CD4-positive, alpha-beta memory T cell (primary cell): ENCODE data around the gene FOXN3. TPM values are rescaled to one million over a fixed set of nuclear protein-coding genes. Genes with fewer than 3 reads are reported as not detected.

Experiments used
- CTCF ChIA-PET: fragments of 350-600 bp; sonication (Branson Sonifier 250); formaldehyde crosslinking; loops from one replicate; lab custom pipeline; 2021; ENCODE audit warnings: inconsistent platforms; ENCODE audit not compliant: partially characterized antibody; lab: Charles Lee
- POLR2A ChIA-PET: fragments of 350-600 bp; sonication (Branson Sonifier 250); formaldehyde crosslinking; loops from one replicate; lab custom pipeline; 2021; ENCODE audit not compliant: partially characterized antibody; lab: Charles Lee
- DNase-seq, 5 donors: peaks; one replicate each; pipeline versions ENCODE4 v3.0.0 to v3.0.0-alpha.2; 2020 to 2022; ENCODE audit warnings: mixed read lengths in 1 of 5
- H3K27ac ChIP-seq: one replicate; pipeline ENCODE4 v1.7.0; 2013; ENCODE audit warnings: low read depth, low read length
- H3K27me3 ChIP-seq: 2 replicates; pipeline ENCODE4 v1.7.0; 2013; ENCODE audit warnings: mild to moderate bottlenecking, low read length, moderate library complexity; ENCODE audit not compliant: insufficient read depth
- H3K36me3 ChIP-seq: 2 replicates; pipeline ENCODE4 v1.7.0; 2013; ENCODE audit warnings: mild to moderate bottlenecking, low read length, moderate library complexity; ENCODE audit not compliant: insufficient read depth
- H3K4me1 ChIP-seq: 2 replicates; pipeline ENCODE4 v1.7.0; 2013; ENCODE audit warnings: mild to moderate bottlenecking, low read length, moderate library complexity; ENCODE audit not compliant: insufficient read depth
- H3K4me3 ChIP-seq, 2 donors: one replicate each; pipeline ENCODE4 v1.7.0; 2013; ENCODE audit warnings: low read length in 2 of 2, mild to moderate bottlenecking in 1 of 2
- H3K9me3 ChIP-seq, 2 donors: one replicate each; pipeline ENCODE4 v1.7.0; 2013; ENCODE audit warnings: low read length in 2 of 2, control low read depth in 1 of 2; ENCODE audit not compliant: control insufficient read depth in 1 of 2
- H3K27ac Mint-ChIP-seq, 7 donors: one replicate each; pipeline ENCODE4 v1.8.0; 2020 to 2021; ENCODE audit warnings: mixed read lengths in 7 of 7, mild to moderate bottlenecking in 6 of 7, inconsistent platforms in 3 of 7, moderate library complexity in 3 of 7
- H3K27me3 Mint-ChIP-seq, 2 donors: one replicate each; pipeline ENCODE4 v1.8.0; 2020 to 2021; ENCODE audit warnings: mixed read lengths in 2 of 2
- H3K36me3 Mint-ChIP-seq, 2 donors: one replicate each; pipeline ENCODE4 v1.8.0; 2020 to 2021; ENCODE audit warnings: mixed read lengths in 2 of 2, inconsistent platforms in 1 of 2, mild to moderate bottlenecking in 1 of 2
- H3K4me1 Mint-ChIP-seq, 4 donors: one replicate each; pipeline ENCODE4 v1.8.0; 2020 to 2021; ENCODE audit warnings: mixed read lengths in 4 of 4, mild to moderate bottlenecking in 1 of 4
- H3K4me3 Mint-ChIP-seq, 8 donors: one replicate each; pipeline ENCODE4 v1.8.0; 2020 to 2021; ENCODE audit warnings: mixed read lengths in 8 of 8, mild to moderate bottlenecking in 7 of 8, moderate library complexity in 6 of 8, inconsistent platforms in 3 of 8
- H3K9me3 Mint-ChIP-seq, 8 donors: one replicate each; pipeline ENCODE4 v1.8.0; 2020 to 2021; ENCODE audit warnings: mixed read lengths in 8 of 8, mild to moderate bottlenecking in 5 of 8, inconsistent platforms in 3 of 8, moderate library complexity in 1 of 8
- intact Hi-C: fragments of 100-400 bp; cut with micrococcal nuclease; formaldehyde crosslinking; loops from one replicate; pipeline ENCODE4 v1.15.1; 2023
- polyA plus RNA-seq, 2 donors: library from polyadenylated mRNA; unstranded; fragments of 300-500 nt; fragmentation: Illumina TruSeq; gene quantifications; one replicate each; pipeline ENCODE4 v1.2.3, GENCODE V29; 2021
- total RNA-seq, 2 experiments: library from RNA; stranded (reverse); gene quantifications; one replicate each; pipeline ENCODE4 v1.2.3, GENCODE V29; 2021

Gene FOXN3
- total and polyA plus RNA-seq, 4 experiments from 2014 or later: 92.6 to 111 (median 106) TPM

DNA sequence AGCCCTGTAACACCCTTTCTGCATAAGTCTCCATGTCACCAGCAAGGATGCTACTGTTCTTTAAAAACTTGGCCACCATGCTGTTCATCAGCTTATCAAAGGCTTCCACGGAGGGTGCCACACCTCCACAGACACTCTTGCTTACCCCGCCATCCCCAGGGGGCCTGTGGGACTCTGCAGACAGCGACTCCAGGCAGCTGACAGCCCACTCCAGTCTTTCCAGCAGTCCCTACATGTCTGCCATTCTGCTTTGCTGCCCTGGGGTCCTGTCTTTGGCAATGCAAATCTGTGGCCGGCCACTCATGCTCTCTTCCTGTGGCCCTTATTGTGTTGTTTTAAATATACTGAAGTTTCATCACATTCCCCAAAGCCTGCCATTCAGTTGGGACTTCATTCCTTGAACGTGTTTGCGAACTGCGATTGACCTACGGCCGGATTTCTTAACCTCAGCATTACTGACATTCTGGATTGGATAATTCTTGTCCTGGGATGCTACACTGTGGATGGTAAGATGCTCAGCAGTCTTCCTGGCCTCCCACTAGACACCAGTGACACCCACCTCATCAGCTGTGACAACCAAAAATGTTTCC, 125.6 kb downstream of the FOXN3 start:
- intact Hi-C loops: no loop called here
- no peak overlapping the region for H3K4me3 Mint-ChIP-seq

DNA sequence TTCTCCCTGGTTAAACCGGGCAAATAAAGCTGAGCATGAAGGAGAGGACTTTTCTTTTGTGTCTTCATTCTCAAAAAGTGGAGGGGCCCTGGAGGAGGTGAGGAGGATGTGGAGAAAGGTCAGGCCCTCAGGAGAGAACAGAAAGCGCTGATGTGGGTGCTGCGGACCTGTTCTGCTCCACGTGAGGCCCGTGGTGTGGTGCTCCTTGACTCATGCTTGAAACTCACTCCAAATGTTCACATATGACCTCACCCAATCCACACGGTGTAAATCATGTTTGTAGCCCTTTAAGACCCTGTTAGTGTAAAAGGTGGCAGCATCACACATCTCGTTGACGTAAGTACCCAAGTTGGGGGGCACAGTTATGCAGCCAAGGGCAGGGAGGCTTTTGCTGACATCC, 126.2 kb downstream of the FOXN3 start:
- Histone ChIP-seq H3K36me3 (no peaks in the 10 kb centered on the region), H3K27me3 (no peaks in the 10 kb centered on the region), H3K4me3 (no peak overlapping the region)

More for the DNA sequence above, 125.6 kb downstream of the FOXN3 start:
- ChIA-PET CTCF (no interaction called here), POLR2A (no interaction called here)
- Histone ChIP-seq H3K4me3 (no peak overlapping the region), H3K9me3 (no peaks in the 10 kb centered on the region), H3K4me1 (no peaks in the 10 kb centered on the region), H3K27me3 (no peaks in the 10 kb centered on the region), H3K27ac (no peak overlapping the region), H3K36me3 (no peaks in the 10 kb centered on the region)
- Mint-ChIP-seq H3K9me3 (no peaks in the 10 kb centered on the region), H3K36me3 (peaks cover 25 to 51% of the 10 kb centered on the region in 2 donors), H3K4me1 (peaks cover 10 to 50% (median 34%) of the 10 kb centered on the region in 4 donors), H3K27me3 (no peaks in the 10 kb centered on the region), H3K27ac (no peak overlapping the region)
- DNase-seq: no peak

DNA sequence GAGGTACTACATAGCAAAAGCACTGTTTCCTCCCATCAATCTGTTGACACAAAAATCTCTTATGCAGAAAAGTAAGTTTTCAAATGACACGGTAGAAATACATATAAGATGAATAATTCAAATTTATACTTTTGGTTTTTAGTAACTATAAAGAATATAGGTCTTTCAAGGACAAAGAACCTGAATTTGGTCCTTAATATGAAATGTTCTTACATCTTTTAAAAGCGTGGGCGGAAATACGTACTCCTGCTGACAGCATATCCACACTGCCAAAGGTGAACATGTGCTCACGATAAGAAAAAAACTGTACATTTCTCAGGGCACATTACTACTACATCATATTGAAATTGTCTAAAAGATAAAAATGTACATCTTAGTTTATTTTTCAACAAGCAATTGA, 127.6 kb downstream of the FOXN3 start:
- no peak overlapping the region for H3K27ac ChIP-seq
- H3K4me1 Mint-ChIP-seq: peaks cover 11 to 58% (median 34%) of the 10 kb centered on the region in 4 donors
- no peak overlapping the region for H3K4me3 Mint-ChIP-seq
- H3K4me1 ChIP-seq: no peaks in the 10 kb centered on the region
- no peaks in the 10 kb centered on the region for H3K9me3 Mint-ChIP-seq
- peak overlapping the region in 1 of 7 donors; percentile 46 for H3K27ac Mint-ChIP-seq
- H3K9me3 ChIP-seq: no peaks in the 10 kb centered on the region
- no peaks in the 10 kb centered on the region for H3K27me3 Mint-ChIP-seq
- no peak for DNase-seq
- H3K27me3 ChIP-seq: no peaks in the 10 kb centered on the region
- no peaks in the 10 kb centered on the region for H3K36me3 ChIP-seq
- intact Hi-C loops: no loop called here
- peaks cover 20 to 46% of the 10 kb centered on the region in 2 donors for H3K36me3 Mint-ChIP-seq
- no peak overlapping the region for H3K4me3 ChIP-seq
- POLR2A ChIA-PET: no interaction called here
- CTCF ChIA-PET: no interaction called here

More for the DNA sequence above, 126.2 kb downstream of the FOXN3 start:
- Histone ChIP-seq H3K4me1 (no peaks in the 10 kb centered on the region), H3K9me3 (no peaks in the 10 kb centered on the region), H3K27ac (no peak overlapping the region)
- Mint-ChIP-seq H3K4me1 (peaks cover 10 to 54% (median 35%) of the 10 kb centered on the region in 4 donors), H3K9me3 (no peaks in the 10 kb centered on the region), H3K4me3 (no peak overlapping the region), H3K36me3 (peaks cover 25 to 51% of the 10 kb centered on the region in 2 donors), H3K27me3 (no peaks in the 10 kb centered on the region), H3K27ac (no peak overlapping the region)
- intact Hi-C loops: no loop called here
- DNase-seq: no peak
- POLR2A ChIA-PET: no interaction called here
- CTCF ChIA-PET: no interaction called here

DNA sequence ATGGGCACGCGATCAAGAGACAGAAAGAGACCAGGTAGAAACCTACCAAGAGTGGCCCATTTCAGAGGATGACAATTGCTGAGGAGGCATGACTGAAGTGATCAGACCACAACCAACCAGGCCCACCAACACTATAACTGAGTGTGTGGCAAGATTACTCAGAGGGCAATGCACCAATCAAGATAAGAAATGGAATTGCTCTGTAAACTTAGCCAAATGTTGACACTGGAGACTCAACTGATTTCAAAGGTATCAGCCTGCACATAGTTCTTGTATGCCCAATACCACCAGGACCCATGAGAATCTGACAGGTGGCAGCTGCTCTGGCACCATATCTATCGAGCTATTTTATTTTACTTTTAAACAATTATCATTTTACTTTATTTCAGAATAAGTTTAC, 128.9 kb downstream of the FOXN3 start:
- Histone ChIP-seq H3K27ac (no peak overlapping the region), H3K4me1 (peaks cover 13% of the 10 kb centered on the region), H3K4me3 (no peak overlapping the region), H3K9me3 (no peaks in the 10 kb centered on the region), H3K27me3 (no peaks in the 10 kb centered on the region), H3K36me3 (no peaks in the 10 kb centered on the region)
- intact Hi-C loops: no loop called here
- POLR2A ChIA-PET: no interaction called here
- peaks cover 19 to 59% (median 33%) of the 10 kb centered on the region in 4 donors for H3K4me1 Mint-ChIP-seq
- no peak overlapping the region for H3K4me3 Mint-ChIP-seq
- DNase-seq: no peak
- H3K36me3 Mint-ChIP-seq: peaks cover 15 to 41% of the 10 kb centered on the region in 2 donors
- H3K27ac Mint-ChIP-seq: no peak overlapping the region
- CTCF ChIA-PET: no interaction called here
- no peaks in the 10 kb centered on the region for H3K9me3 Mint-ChIP-seq
- H3K27me3 Mint-ChIP-seq: no peaks in the 10 kb centered on the region

DNA sequence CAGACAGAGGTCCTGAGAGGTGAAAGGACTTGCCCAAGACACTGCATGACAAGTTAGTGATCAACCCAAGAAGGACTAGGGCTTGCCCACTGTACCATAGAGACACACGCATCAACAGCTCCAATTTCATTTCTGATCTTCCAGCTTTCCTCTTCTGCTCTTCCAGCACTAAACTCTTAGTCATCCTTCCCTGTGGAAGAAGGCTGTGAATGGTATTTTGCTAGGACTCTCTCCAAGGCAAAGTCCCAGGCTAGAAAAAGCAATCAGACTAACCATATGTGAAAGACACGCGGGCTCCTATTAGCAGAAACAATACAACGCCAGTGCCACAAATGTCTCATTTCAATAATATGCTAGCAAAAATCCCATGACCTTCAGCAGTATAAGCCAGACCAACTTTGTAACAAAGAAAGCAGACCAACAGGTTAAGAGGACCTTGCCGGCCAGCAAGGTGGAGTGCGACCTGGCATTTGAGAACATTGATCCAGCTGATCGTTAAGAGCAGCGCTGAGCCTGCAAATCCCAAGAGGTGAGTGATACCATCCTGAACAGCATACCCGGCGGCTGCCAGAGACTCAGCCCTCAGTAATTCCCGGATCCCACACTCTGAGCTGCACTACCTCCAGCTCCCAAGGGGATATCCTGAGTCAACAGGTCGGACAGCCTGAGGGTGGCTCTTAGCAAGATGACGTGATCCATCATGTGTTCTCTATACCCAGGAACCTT, 132.5 kb downstream of the FOXN3 start:
- H3K36me3 ChIP-seq: peaks cover 4% of the 10 kb centered on the region
- H3K4me3 ChIP-seq: no peak overlapping the region
- H3K9me3 Mint-ChIP-seq: no peaks in the 10 kb centered on the region
- no peaks in the 10 kb centered on the region for H3K27me3 Mint-ChIP-seq
- H3K27ac ChIP-seq: no peak overlapping the region
- H3K27me3 ChIP-seq: no peaks in the 10 kb centered on the region
- peaks cover 15% of the 10 kb centered on the region for H3K4me1 ChIP-seq
- H3K9me3 ChIP-seq: no peaks in the 10 kb centered on the region
- no peak overlapping the region for H3K4me3 Mint-ChIP-seq
- peaks cover 19 to 61% (median 34%) of the 10 kb centered on the region in 4 donors for H3K4me1 Mint-ChIP-seq
- peaks cover 21 to 23% of the 10 kb centered on the region in 2 donors for H3K36me3 Mint-ChIP-seq
- CTCF ChIA-PET: no interaction called here
- no peak for DNase-seq
- peak overlapping the region in 1 of 7 donors; percentile 65 for H3K27ac Mint-ChIP-seq
- intact Hi-C loops: no loop called here
- POLR2A ChIA-PET: no interaction called here

DNA sequence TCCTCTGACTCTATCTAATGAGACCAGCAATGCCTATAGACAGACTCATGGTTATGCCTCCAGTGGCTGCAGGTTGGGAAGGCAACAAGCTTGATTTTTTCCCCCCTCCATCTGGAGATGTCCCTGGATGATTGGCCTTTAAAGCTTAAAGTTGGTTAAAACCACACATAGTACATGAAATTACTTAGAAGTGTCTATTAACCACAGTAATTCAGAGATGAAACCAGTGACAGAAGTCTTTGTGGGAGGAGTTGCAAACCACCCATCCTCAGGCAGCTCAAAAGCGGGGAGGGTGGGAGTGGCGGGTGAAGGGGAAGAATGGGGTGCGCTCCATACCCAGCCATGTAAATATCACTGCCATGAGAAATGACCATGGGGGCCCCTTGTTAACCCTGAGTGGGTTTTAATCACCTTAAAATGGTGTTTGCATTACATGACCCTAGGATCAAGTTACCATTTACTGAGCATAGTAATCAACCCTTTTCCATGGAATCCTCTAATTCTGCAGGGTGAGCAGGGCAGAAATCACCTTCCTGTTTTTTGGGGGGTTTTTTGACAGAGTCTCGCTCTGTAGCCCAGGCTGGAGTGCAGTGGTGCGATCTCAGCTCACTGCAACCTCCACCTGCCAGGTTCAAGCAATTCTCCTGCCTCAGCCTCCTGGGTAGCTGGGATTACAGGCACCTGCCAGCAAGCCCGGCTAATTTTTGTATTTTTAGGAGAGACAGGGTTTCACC, 133.5 kb downstream of the FOXN3 start:
- Histone ChIP-seq H3K4me3 (no peak overlapping the region), H3K36me3 (peaks cover 4% of the 10 kb centered on the region), H3K27me3 (no peaks in the 10 kb centered on the region), H3K27ac (no peak overlapping the region), H3K9me3 (no peaks in the 10 kb centered on the region), H3K4me1 (peaks cover 20% of the 10 kb centered on the region)
- intact Hi-C loops: no loop called here
- Mint-ChIP-seq H3K36me3 (peaks cover 28 to 30% of the 10 kb centered on the region in 2 donors), H3K27me3 (no peaks in the 10 kb centered on the region), H3K9me3 (no peaks in the 10 kb centered on the region), H3K4me1 (peaks cover 23 to 70% (median 42%) of the 10 kb centered on the region in 4 donors), H3K4me3 (no peak overlapping the region), H3K27ac (peak overlapping the region in 1 of 7 donors; percentile 15)
- ChIA-PET CTCF (interaction anchor here (1.2 kb wide), 1 partner anchor 29 kb away, joined by 3 read pairs; no protein-coding TSS in a partner anchor), POLR2A (no interaction called here)
- DNase-seq: no peak

DNA sequence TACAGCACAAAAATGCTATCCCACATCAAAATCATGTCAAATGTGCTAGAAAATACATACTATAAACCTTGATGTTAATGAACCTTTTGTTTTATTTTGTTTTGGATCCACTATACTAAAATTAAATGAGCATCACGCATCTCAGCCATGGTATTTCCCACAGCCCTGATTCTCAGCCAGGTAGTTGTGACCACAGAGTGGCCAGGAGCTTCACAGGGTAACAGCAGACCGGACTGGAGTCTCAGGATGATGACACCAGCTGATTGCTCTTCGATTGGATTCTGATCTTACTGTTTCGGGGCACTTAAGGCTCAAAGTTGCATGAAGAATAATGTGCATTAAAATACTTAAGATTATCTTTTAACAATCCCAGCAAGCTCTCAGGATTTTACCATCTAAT, 134.8 kb downstream of the FOXN3 start:
- Histone ChIP-seq H3K27ac (no peak overlapping the region), H3K4me1 (peaks cover 28% of the 10 kb centered on the region), H3K27me3 (no peaks in the 10 kb centered on the region), H3K4me3 (no peak overlapping the region), H3K36me3 (peaks cover 4% of the 10 kb centered on the region), H3K9me3 (no peaks in the 10 kb centered on the region)
- peaks cover 32 to 79% (median 50%) of the 10 kb centered on the region in 4 donors for H3K4me1 Mint-ChIP-seq
- H3K27me3 Mint-ChIP-seq: no peaks in the 10 kb centered on the region
- DNase-seq: no peak
- ChIA-PET CTCF (interaction anchor here (1.2 kb wide), 1 partner anchor 12 kb away, joined by 3 read pairs; no protein-coding TSS in a partner anchor), POLR2A (no interaction called here)
- intact Hi-C loops: no loop called here
- no peaks in the 10 kb centered on the region for H3K9me3 Mint-ChIP-seq
- no peak overlapping the region for H3K4me3 Mint-ChIP-seq
- H3K27ac Mint-ChIP-seq: no peak overlapping the region
- peaks cover 35 to 37% of the 10 kb centered on the region in 2 donors for H3K36me3 Mint-ChIP-seq
